Measurements from ENCODE around the gene SCYGR8. TPM values are rescaled to one million over a fixed set of nuclear protein-coding genes. Genes with fewer than 3 reads are reported as not detected.

Gene SCYGR8
- polyA plus RNA-seq, 1 donor from 2014 or later: not detected

DNA sequence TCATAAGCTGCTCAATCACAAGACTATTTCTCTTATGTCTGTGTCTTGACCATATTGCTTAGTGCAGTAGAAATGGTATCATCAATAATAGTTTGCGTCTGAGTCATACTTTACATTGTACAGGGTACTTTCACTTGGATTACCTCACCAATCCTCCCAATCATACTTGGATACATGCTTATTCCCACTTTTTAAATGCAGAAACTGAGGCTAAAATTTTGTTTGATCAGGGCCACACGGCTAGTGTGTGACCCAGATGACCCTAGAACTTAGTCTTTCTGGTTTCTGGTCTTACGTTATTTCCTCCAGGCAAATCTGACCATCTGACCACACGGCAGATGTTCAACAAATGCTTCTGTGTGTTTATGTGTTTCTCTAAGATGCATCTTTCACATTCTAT, 44.1 kb downstream of the SCYGR8 start:
- no peaks in the 10 kb centered on the region for H3K27me3 ChIP-seq (ENCODE audit: insufficient read depth, low read depth, low read length)
- H3K9ac ChIP-seq (ENCODE audit: low read length): no peak overlapping the region
- no peak overlapping the region for H3K4me2 ChIP-seq (ENCODE audit: low read length)
- no peak overlapping the region for H3K27ac ChIP-seq (ENCODE audit: low read length)
- no peaks in the 10 kb centered on the region for H3F3A ChIP-seq (ENCODE audit: insufficient read depth, low read length, poor library complexity, severe bottlenecking)
- no peak overlapping the region for H3K4me3 ChIP-seq (ENCODE audit: low read length)
- H3K36me3 ChIP-seq (ENCODE audit: insufficient read depth, low read length): no peaks in the 10 kb centered on the region
- H3K9me3 ChIP-seq (ENCODE audit: low read length): no peaks in the 10 kb centered on the region
- TF ChIP-seq POLR2AphosphoS5 (IDR thresholded peaks at IDR 0.05) (no peak), MXI1 (conservative IDR thresholded peaks at IDR 0.05; ENCODE audit: poor library complexity, severe bottlenecking) (no peak), EP300 (conservative IDR thresholded peaks at IDR 0.05; ENCODE audit: poor library complexity, severe bottlenecking) (no peak), RAD21 (conservative IDR thresholded peaks at IDR 0.05) (no peak), EZH2 (IDR thresholded peaks at IDR 0.05; ENCODE audit: borderline replicate concordance, insufficient read depth, low read length, poor library complexity, severe bottlenecking) (no peak), TAF1 (IDR thresholded peaks at IDR 0.05; ENCODE audit: low read depth) (no peak), SMC3 (conservative IDR thresholded peaks at IDR 0.05; ENCODE audit: poor library complexity) (no peak)
- TF ChIP-seq, protein P1, sequence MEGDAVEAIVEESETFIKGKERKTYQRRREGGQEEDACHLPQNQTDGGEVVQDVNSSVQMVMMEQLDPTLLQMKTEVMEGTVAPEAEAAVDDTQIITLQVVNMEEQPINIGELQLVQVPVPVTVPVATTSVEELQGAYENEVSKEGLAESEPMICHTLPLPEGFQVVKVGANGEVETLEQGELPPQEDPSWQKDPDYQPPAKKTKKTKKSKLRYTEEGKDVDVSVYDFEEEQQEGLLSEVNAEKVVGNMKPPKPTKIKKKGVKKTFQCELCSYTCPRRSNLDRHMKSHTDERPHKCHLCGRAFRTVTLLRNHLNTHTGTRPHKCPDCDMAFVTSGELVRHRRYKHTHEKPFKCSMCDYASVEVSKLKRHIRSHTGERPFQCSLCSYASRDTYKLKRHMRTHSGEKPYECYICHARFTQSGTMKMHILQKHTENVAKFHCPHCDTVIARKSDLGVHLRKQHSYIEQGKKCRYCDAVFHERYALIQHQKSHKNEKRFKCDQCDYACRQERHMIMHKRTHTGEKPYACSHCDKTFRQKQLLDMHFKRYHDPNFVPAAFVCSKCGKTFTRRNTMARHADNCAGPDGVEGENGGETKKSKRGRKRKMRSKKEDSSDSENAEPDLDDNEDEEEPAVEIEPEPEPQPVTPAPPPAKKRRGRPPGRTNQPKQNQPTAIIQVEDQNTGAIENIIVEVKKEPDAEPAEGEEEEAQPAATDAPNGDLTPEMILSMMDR (IDR thresholded peaks at IDR 0.05; ENCODE audit: poor library complexity, severe bottlenecking): no peak
- TF ChIP-seq, protein P2, sequence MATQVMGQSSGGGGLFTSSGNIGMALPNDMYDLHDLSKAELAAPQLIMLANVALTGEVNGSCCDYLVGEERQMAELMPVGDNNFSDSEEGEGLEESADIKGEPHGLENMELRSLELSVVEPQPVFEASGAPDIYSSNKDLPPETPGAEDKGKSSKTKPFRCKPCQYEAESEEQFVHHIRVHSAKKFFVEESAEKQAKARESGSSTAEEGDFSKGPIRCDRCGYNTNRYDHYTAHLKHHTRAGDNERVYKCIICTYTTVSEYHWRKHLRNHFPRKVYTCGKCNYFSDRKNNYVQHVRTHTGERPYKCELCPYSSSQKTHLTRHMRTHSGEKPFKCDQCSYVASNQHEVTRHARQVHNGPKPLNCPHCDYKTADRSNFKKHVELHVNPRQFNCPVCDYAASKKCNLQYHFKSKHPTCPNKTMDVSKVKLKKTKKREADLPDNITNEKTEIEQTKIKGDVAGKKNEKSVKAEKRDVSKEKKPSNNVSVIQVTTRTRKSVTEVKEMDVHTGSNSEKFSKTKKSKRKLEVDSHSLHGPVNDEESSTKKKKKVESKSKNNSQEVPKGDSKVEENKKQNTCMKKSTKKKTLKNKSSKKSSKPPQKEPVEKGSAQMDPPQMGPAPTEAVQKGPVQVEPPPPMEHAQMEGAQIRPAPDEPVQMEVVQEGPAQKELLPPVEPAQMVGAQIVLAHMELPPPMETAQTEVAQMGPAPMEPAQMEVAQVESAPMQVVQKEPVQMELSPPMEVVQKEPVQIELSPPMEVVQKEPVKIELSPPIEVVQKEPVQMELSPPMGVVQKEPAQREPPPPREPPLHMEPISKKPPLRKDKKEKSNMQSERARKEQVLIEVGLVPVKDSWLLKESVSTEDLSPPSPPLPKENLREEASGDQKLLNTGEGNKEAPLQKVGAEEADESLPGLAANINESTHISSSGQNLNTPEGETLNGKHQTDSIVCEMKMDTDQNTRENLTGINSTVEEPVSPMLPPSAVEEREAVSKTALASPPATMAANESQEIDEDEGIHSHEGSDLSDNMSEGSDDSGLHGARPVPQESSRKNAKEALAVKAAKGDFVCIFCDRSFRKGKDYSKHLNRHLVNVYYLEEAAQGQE (IDR thresholded peaks at IDR 0.05; ENCODE audit: borderline replicate concordance): no peak
- no peaks in the 10 kb centered on the region for H3K79me2 ChIP-seq (replicated peaks; ENCODE audit: insufficient read depth, low read length)
- H2AFZ ChIP-seq (ENCODE audit: low read depth, low read length): no peak overlapping the region
- no peaks in the 10 kb centered on the region for H4K20me1 ChIP-seq (ENCODE audit: insufficient read depth)
- no peaks in the 10 kb centered on the region for H3K9me2 ChIP-seq (ENCODE audit: insufficient read depth, low read length)

DNA sequence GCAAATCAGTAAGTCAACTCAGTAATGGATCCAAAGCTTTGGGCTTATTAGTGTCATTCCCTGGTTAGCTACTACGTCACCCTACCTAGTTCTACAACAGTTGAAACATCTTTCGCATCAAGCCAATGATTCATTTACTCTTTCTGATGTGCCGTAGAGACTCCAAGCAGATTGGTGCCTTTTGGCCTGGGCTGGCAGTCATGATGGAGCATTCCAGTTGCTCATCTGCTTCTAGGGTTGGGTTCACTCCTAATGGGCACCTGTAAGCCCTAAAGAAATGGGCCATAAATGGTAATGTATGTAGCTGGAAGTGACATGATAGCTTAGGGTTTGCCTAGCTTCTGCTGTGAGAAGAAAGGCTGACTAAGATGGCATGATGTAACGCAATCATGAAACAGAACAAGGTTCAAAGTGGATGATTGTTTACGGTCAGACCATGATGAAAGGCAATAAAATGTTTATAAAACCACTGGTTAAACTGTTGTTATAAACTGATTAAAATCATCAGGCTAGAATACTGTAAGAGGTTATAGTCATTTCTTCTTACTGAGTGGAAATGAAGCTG, 47.5 kb downstream of the SCYGR8 start:
- no peaks in the 10 kb centered on the region for H3F3A ChIP-seq (ENCODE audit: insufficient read depth, low read length, poor library complexity, severe bottlenecking)
- no peaks in the 10 kb centered on the region for H3K79me2 ChIP-seq (replicated peaks; ENCODE audit: insufficient read depth, low read length)
- H3K4me3 ChIP-seq (ENCODE audit: low read length): no peak overlapping the region
- no peak overlapping the region for H3K4me2 ChIP-seq (ENCODE audit: low read length)
- H3K36me3 ChIP-seq (ENCODE audit: insufficient read depth, low read length): no peaks in the 10 kb centered on the region
- H3K9me3 ChIP-seq (ENCODE audit: low read length): no peaks in the 10 kb centered on the region
- no peaks in the 10 kb centered on the region for H3K9me2 ChIP-seq (ENCODE audit: insufficient read depth, low read length)
- H3K27me3 ChIP-seq (ENCODE audit: insufficient read depth, low read depth, low read length): no peaks in the 10 kb centered on the region
- TF ChIP-seq RAD21 (conservative IDR thresholded peaks at IDR 0.05): no peak
- TF ChIP-seq POLR2AphosphoS5 (IDR thresholded peaks at IDR 0.05): no peak
- TF ChIP-seq, protein P1 (IDR thresholded peaks at IDR 0.05; ENCODE audit: poor library complexity, severe bottlenecking): no peak
- no peak for TF ChIP-seq SMC3 (conservative IDR thresholded peaks at IDR 0.05; ENCODE audit: poor library complexity)
- TF ChIP-seq, protein P2 (IDR thresholded peaks at IDR 0.05; ENCODE audit: borderline replicate concordance): no peak
- no peak for TF ChIP-seq TAF1 (IDR thresholded peaks at IDR 0.05; ENCODE audit: low read depth)
- TF ChIP-seq EP300 (conservative IDR thresholded peaks at IDR 0.05; ENCODE audit: poor library complexity, severe bottlenecking): no peak
- no peak for TF ChIP-seq MXI1 (conservative IDR thresholded peaks at IDR 0.05; ENCODE audit: poor library complexity, severe bottlenecking)
- no peak for TF ChIP-seq EZH2 (IDR thresholded peaks at IDR 0.05; ENCODE audit: borderline replicate concordance, insufficient read depth, low read length, poor library complexity, severe bottlenecking)
- no peak overlapping the region for H3K9ac ChIP-seq (ENCODE audit: low read length)
- H4K20me1 ChIP-seq (ENCODE audit: insufficient read depth): no peaks in the 10 kb centered on the region
- no peak overlapping the region for H2AFZ ChIP-seq (ENCODE audit: low read depth, low read length)
- no peak overlapping the region for H3K27ac ChIP-seq (ENCODE audit: low read length)

All from neural cell (in vitro differentiated cells).